DND-41 (cell line): ENCODE measurements around the gene C1QL2.

Source experiments
- ATAC-seq: fragments of 200-7000 bp; cut with Tn5 transposase; 3 replicates; pipeline ENCODE4 v1.9.1; 2021; ENCODE audit warnings: low read depth; ENCODE audit not compliant: insufficient read depth
- DNase-seq: peaks from one replicate; pipeline ENCODE4 v3.0.0-alpha.2; 2020
- H2AFZ ChIP-seq: 2 replicates; pipeline ENCODE4 v1.6.0; 2012; ENCODE audit warnings: low read depth, low read length
- H3K27ac ChIP-seq: 2 replicates; pipeline ENCODE4 v1.5.1; 2012; ENCODE audit warnings: low read length, inconsistent platforms
- H3K27me3 ChIP-seq: fragments of 200-600 bp; sonication (generic); 2 replicates; pipeline ENCODE4 v1.6.0; 2012; ENCODE audit warnings: low read length, mild to moderate bottlenecking, inconsistent platforms; ENCODE audit not compliant: insufficient read depth, poor library complexity
- H3K36me3 ChIP-seq: 2 replicates; pipeline ENCODE4 v1.5.1; 2012; ENCODE audit warnings: low read length, inconsistent platforms; ENCODE audit not compliant: insufficient read depth
- H3K4me1 ChIP-seq: 2 replicates; pipeline ENCODE4 v1.5.1; 2012; ENCODE audit warnings: mild to moderate bottlenecking, low read length; ENCODE audit not compliant: insufficient read depth
- H3K4me2 ChIP-seq: 2 replicates; pipeline ENCODE4 v1.6.0; 2012; ENCODE audit warnings: mild to moderate bottlenecking, moderate library complexity, low read length, inconsistent platforms; ENCODE audit not compliant: insufficient read depth
- H3K4me3 ChIP-seq, 2 experiments: fragments of 200-600 bp in 1 of 2; shearing (Covaris generic) in 1 of 2; 2 replicates each; pipeline ENCODE4 v1.5.1; 2012 to 2016; ENCODE audit warnings: inconsistent platforms in 2 of 2, low read length in 2 of 2, mild to moderate bottlenecking in 2 of 2, low read depth in 1 of 2, moderate library complexity in 1 of 2
- H3K79me2 ChIP-seq: 2 replicates; pipeline ENCODE4 v1.6.0; 2012; ENCODE audit warnings: low read length, inconsistent platforms; ENCODE audit not compliant: insufficient read depth
- H3K9ac ChIP-seq: 2 replicates; pipeline ENCODE4 v1.6.0; 2012; ENCODE audit warnings: low read depth, mild to moderate bottlenecking, inconsistent platforms, low read length, moderate library complexity
- H3K9me3 ChIP-seq: 2 replicates; pipeline ENCODE4 v1.5.1; 2012; ENCODE audit warnings: low read length, moderate library complexity, mild to moderate bottlenecking, inconsistent platforms; ENCODE audit not compliant: insufficient read depth, severe bottlenecking
- H4K20me1 ChIP-seq: 2 replicates; pipeline ENCODE4 v1.6.0; 2012; ENCODE audit warnings: low read length; ENCODE audit not compliant: insufficient read depth
- CTCF ChIP-seq: IDR thresholded peaks from 2 replicates; pipeline ENCODE4 v1.5.1; 2012; ENCODE audit warnings: borderline replicate concordance, low read length, moderate library complexity, mild to moderate bottlenecking; ENCODE audit not compliant: poor library complexity, severe bottlenecking; ENCODE audit errors: extremely low read depth
- EZH2 ChIP-seq: IDR thresholded peaks from 3 replicates; pipeline ENCODE4 v1.6.1; 2012; ENCODE audit warnings: borderline replicate concordance, low read depth, mild to moderate bottlenecking, moderate library complexity, low read length, inconsistent platforms; ENCODE audit not compliant: severe bottlenecking

The C1QL2 gene

DNA sequence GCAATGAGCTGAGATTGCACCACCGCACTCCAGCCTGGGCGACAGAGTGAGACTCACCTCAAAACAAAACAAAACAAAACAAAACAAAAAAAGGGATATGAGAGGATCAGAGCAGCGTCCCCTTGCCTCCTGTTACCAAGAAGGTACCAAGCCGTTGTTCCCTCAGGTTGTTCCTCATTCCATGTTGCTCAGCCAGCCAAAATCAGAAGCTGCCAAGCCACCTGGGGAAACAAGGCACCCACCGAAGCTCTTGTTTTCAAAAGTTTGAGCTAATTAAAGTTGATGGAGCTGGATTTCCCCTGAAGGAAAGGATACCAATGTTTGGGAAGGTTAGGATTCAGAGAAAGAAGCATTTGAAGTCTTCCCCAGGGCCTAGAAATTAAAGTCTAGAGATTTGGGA, 43.3 kb upstream of the C1QL2 start:
- Histone ChIP-seq H2AFZ (no peak overlapping the region), H3K27ac (no peak overlapping the region), H3K4me1 (no peaks in the 10 kb centered on the region), H3K36me3 (no peaks in the 10 kb centered on the region), H3K27me3 (peaks cover 9% of the 10 kb centered on the region), H3K4me3 (no peak overlapping the region), H3K4me2 (no peak overlapping the region), H3K79me2 (no peaks in the 10 kb centered on the region), H4K20me1 (no peaks in the 10 kb centered on the region; the same call in 1 of the 2 replicates), H3K9ac (no peak overlapping the region), H3K9me3 (no peaks in the 10 kb centered on the region)
- ATAC-seq (no peak), DNase-seq (no peak)
- TF ChIP-seq EZH2 (no peak), CTCF (no peak)

DNA sequence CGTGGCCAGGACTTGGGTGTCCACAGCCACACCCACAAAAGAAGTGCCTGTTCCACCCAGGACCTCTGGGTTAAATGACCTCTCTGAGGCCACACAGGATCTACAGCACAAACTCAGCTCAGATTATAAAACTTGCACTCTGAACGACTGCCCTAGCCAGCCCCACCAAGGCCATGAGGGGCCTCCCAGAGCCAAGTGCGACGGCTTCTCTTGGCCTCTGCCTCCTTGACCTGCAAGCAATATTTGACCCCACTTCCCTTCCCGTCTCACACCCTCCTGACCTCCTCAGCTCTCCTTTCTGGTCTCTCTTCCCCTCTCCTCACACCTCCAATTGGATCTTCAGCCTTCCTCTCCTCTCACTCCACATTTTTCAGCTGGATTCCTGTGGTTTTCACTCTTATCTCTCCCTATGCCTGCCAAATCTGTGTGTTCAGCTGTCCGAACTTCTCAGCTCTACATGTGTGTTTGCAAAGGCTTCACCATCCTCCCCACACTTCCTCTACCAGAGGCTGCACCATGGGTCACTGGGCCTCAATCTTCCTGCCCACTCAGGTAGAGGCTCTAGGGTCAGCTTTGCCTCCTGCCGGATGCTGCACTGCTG, 39.8 kb upstream of the C1QL2 start:
- peaks cover 9% of the 10 kb centered on the region for H3K27me3 ChIP-seq
- no peak for ATAC-seq
- no peaks in the 10 kb centered on the region for H3K4me1 ChIP-seq
- no peak for DNase-seq
- no peak overlapping the region for H3K27ac ChIP-seq
- no peak overlapping the region for H2AFZ ChIP-seq
- H3K9me3 ChIP-seq, result no peaks in the 10 kb centered on the region
- H3K9ac ChIP-seq, result no peak overlapping the region
- no peak overlapping the region for H3K4me3 ChIP-seq
- H3K79me2 ChIP-seq, result no peaks in the 10 kb centered on the region
- H4K20me1 ChIP-seq, result no peaks in the 10 kb centered on the region; the same call in 1 of the 2 replicates
- TF ChIP-seq EZH2 (no peak), CTCF (no peak)
- no peak overlapping the region for H3K4me2 ChIP-seq
- H3K36me3 ChIP-seq, result no peaks in the 10 kb centered on the region

DNA sequence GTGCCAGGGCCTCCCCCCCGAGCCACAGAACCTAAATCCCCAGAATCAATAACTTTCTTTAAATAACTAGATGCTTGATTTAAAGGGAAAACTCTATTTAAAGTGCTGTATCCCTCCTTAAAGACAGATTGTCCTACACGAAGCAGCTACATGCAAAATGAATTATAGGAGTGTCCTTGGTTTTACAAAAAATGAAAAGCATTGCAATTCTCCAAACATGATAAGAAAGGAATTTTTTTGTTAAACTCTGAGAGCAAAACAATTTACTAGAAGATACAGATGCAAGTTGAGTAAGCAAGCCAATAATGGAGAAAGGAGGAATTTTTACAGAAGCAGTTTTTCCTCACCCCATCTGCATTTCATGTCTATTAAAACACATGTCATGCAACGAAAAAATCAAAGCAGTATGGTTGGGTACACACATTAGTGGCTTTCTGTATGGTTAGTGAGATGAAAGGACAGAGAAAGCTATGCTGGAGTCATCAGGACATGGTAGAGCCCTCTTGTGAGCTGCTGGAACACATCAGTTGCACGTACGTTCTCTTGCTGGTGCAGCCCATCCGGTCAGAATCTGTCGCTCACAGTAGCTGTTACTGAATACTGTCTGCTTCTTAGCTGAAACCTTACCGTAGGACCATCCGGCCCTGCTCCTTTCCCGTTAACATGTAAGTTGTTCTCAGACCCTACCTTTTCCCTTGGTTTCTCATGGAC, 39.1 kb upstream of the C1QL2 start:
- Histone ChIP-seq H3K9me3 (no peaks in the 10 kb centered on the region), H4K20me1 (no peaks in the 10 kb centered on the region; the same call in 1 of the 2 replicates), H2AFZ (no peak overlapping the region), H3K9ac (no peak overlapping the region), H3K36me3 (no peaks in the 10 kb centered on the region), H3K4me1 (no peaks in the 10 kb centered on the region), H3K4me3 (no peak overlapping the region), H3K4me2 (no peak overlapping the region), H3K27ac (no peak overlapping the region), H3K79me2 (no peaks in the 10 kb centered on the region), H3K27me3 (peaks cover 9% of the 10 kb centered on the region)
- ATAC-seq, result no peak
- TF ChIP-seq CTCF (no peak), EZH2 (no peak)
- DNase-seq, result no peak
